DOHH2 (cell line): Measurements from ENCODE around the gene BEX1.

Experiments used
- EZH2phosphoT487 ChIP-seq: fragments of 200-600 bp; sonication (generic); IDR thresholded peaks from 2 replicates; pipeline ENCODE4 v1.6.1; 2017; ENCODE audit warnings: borderline replicate concordance, mild to moderate bottlenecking, antibody characterized with exemption, low read length, moderate library complexity, mixed read lengths
- TF ChIP-seq, protein P1 (sequence below): fragments of 200-600 bp; sonication (generic); IDR thresholded peaks from one replicate; pipeline ENCODE4 v1.5.1; 2014; ENCODE audit warnings: antibody characterized with exemption, mild to moderate bottlenecking, low read depth, low read length; ENCODE audit not compliant: poor library complexity, severe bottlenecking

- TF ChIP-seq, protein P1, sequence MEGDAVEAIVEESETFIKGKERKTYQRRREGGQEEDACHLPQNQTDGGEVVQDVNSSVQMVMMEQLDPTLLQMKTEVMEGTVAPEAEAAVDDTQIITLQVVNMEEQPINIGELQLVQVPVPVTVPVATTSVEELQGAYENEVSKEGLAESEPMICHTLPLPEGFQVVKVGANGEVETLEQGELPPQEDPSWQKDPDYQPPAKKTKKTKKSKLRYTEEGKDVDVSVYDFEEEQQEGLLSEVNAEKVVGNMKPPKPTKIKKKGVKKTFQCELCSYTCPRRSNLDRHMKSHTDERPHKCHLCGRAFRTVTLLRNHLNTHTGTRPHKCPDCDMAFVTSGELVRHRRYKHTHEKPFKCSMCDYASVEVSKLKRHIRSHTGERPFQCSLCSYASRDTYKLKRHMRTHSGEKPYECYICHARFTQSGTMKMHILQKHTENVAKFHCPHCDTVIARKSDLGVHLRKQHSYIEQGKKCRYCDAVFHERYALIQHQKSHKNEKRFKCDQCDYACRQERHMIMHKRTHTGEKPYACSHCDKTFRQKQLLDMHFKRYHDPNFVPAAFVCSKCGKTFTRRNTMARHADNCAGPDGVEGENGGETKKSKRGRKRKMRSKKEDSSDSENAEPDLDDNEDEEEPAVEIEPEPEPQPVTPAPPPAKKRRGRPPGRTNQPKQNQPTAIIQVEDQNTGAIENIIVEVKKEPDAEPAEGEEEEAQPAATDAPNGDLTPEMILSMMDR = no peak
- TF ChIP-seq EZH2phosphoT487 = no peak
Observed at GRCh38 chrX:103051260-103051789, 12.6 kb downstream of the BEX1 start.
